Activated T-cell treated with anti-CD3 and anti-CD28 coated beads for 48 hours (primary cell): ENCODE data around the gene DIP2C.
"Not testable (repeated sequence)": the region's sequence is repeated elsewhere in the genome, so short reads cannot be mapped to it uniquely, and the experiment has no call there.

Source experiments
- DNase-seq: peaks from one replicate; pipeline ENCODE4 v3.0.0-alpha.2; 2020; ENCODE audit warnings: low read depth

DIP2C gene

GRCh38 chr10:610642-611305, 78.7 kb downstream of the DIP2C start:
- DNase-seq, result peak; percentile 22

DNA sequence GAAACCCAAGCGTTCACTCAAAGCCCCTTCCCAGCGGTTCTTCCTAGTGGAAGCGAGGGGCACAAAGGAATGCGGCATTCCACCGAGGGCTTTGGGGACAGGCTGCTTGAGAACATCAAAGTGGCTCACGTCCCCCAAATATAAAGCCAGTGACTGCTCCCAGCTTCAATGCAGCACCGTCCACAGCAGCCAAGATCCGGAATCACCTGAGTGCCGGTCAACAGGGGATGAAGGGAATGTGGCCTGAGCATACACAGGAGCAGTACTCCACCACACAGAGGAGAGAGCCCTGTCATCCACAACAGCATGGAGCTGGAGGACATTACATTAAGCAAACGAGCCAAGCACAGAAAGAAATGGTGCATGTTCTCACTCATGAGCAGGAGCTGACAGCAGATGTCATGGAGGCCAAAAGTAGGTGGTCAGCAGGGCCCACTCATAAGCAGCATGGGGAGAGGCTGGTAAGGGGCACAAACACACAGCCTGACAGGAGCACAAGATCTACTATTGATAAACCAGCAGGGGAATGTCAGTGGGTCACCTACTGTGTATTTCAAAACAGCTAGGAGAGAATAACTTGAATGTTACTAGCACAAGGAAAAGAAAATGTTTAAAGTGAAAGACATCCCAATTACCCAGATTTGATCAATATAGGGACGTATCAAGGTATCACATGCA, 79.5 kb downstream of the DIP2C start:
- no peak for DNase-seq

- DNase-seq, result no peak
Measured at GRCh38 chr10:609262-609658, 80.2 kb downstream of the DIP2C start.

GRCh38 chr10:608331-609261, 80.9 kb downstream of the DIP2C start:
- DNase-seq, result no peak

DNA sequence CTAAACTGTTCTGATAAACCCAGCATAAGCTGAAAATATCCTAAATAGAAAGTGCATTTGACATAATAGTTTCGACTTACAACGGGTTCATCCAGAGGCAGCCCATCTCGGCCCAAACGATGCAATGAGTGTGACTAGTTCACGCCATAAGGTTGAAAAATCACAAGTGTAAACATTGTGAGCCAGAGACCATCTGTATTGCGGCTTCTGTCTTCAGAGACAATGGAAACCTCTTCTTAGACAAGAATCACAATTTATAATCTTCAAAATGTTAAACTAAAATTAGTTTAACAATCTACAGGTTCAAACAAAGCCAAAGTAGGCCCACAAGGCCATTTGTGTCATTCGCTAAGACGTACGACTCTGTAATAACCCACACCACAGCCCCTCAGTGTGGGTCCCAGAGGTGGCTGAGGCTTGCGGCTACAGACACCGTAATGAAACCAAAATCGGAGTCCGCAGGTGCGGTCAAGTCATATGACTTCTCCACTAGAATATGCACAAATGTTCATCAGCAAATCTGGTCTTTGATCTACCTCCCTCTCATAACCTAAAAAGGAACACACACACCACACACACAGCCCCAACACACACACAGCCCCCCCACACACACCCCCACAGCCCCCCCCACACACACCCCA, 81.8 kb downstream of the DIP2C start:
- DNase-seq, result no peak

DNA sequence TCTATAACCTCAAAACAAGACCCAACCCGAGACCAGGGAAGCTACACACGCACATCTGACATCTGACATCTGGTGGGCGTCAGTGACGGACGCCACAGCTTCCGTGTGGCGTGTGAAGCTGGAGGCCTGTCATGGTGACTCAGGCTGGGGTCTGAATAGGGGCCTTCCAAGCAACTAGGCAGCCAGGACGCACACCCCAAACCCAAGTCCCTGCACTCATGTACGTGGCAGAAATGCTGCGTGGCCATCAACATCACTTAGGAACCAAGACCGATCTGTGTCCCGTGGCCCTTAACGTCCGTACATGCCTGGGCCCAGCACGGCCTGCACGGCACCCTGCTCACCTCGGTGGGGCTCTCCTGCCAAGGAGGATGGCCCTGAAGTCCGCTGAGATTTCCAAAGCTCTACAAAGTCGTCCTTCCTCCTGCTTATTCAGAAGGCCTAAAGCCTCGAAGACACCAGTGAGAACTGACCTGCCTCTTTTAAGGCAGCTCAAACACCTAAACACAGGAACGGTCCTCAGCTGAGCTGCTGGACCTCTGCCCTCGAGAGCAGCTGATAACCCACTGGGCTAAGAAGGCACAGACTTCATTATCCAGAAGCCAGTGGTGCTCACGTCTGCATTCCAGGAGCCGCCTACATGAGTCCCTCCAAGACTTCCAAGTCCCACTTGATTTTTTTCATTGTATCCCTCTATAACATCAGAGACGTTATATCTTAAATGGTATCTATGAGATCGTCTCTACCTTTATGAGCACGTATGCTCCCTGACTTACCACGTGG, 82.5 kb downstream of the DIP2C start:
- DNase-seq, result no peak

DNA sequence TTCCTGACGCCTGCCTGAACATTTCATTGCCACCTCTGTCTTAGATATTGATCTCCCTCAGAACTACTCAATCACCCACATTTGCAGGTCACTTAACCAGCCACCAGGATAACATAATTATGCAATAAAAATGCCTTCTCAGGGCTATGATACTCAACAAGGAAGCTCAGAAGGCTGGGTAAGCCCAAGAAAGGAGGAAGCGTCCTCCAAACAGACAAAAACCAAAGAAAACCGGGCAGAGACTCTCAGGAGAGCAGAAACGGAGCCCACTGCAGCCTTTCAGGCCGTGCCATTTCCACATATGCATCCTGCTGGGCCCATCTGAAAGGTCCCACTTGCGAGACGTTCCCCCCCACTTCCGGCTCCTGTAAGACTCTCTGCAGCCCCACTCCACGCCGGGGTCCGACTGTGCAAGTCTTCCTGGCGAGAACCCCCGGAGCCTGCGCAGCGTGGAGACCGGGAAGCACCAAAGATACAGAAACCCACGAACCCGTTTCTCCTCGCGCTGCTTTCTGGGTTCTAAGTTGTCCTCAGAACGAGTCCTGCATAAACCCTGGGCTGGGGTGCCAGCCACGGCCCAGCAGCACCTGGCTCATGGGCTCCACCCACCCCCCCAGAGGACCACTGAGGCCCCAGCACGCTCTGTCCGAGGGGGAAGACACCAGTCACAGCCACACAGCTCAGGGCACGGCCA, 83.7 kb downstream of the DIP2C start:
- no peak for DNase-seq

- DNase-seq, result no peak
Measured at GRCh38 chr10:604716-605631, 84.5 kb downstream of the DIP2C start.

GRCh38 chr10:603745-604144, 85.7 kb downstream of the DIP2C start:
- DNase-seq, result no peak

GRCh38 chr10:602391-603005, 87.0 kb downstream of the DIP2C start:
- no peak for DNase-seq

DNA sequence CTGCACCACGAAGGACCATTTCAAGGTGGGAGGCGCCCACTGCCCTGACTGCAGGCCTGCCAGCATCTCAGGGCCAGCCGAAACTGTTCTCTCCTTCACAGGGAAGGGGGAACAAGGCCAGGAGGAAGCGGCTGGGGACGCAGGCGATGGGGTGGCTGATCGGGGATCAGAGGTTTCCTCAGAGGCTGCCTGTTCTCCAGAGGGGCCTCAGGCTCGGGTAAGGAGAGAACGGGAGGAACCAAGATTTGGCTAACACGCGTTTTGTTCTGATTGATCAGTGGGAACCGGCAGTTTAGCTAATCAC, 87.9 kb downstream of the DIP2C start:
- no peak for DNase-seq

- no peak for DNase-seq
Measured at GRCh38 chr10:600876-601659, 88.4 kb downstream of the DIP2C start.

DNA sequence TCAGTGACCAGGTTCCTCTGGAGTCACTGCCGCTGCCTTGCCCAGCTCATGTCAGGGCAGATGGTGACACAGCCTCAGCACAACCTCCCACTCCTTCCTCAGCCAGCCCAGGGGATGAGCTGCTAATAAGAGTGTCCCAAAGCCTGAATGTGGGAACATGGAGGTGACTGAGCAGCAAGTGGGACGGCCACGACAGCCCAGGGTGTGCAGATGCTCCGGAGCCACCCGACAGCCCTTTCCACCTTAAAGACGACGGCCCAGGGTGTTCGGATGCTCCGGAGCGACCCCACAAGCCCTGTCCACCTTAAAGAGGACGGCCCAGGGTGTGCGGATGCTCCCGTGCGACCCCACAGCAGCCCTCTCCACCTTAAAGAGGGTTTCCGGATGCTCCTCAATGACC, 89.2 kb downstream of the DIP2C start:
- DNase-seq, result no peak

GRCh38 chr10:599767-600166, 89.7 kb downstream of the DIP2C start:
- no peak for DNase-seq

DNA sequence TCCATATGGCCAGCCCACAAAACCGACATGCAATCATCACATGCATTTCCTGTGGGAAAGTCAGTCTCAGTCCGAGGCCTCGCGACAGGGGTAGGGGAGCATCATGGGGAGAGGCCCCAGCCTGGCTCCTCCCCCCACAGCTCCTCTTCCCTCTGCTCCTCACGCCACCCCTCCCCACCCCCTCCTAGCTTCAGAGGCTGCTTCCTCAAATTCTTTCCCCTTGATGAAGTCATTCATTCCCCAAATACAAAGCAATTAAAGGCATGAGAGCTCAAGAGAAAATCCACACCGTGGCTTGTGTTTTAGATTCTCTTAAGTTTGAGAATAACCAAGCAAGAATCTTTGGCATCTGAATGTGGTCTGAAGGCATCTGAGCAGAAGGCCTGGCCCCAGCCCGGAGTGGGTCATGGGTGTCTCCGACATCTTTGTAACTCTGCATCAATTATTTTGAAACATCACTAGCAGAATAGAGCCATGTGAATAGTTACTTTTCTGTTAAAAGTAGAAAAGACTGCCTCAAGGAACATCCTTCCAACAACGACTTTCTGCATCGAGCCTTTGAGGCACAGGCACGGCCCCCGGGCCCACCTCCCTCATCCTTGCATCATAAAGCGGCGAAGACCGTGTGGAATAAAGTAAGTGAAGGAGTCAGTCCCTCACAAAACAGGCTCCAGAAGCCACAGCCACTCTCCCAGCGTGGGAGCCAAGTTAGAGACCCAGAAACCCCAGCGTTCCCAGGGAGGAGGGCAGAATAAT, 90.9 kb downstream of the DIP2C start:
- no peak for DNase-seq

GRCh38 chr10:597976-598375, 91.5 kb downstream of the DIP2C start:
- DNase-seq, result no peak

DNA sequence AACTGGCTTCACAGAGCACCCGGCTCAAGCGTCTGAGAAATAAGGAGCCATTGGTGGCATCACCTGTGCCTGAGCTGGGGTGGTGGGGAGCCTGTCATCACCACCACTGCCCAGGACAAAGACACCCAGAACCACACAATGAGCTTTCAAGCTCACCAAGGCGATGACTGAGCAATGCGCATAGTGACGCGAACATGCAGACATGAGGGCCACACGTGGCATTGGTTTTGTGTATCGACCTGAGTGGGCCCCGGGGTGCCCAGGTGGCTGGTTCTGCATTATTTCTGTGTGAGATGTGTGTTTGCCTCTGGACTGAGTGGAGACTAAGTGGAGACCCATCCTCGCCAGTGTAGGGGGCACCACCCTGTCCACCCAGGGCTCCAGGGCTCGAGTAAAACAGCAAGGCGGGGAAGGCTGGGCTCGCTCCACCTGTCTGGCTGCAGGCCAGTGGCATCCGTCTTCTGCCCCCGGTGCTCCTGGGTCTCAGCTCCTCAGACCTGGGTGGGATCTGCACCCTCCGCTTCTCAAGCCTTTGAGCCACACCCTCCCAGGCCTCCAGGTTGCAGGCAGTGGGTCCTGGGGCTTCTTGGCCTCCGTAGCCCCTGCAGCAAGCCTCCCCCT, 92.6 kb downstream of the DIP2C start:
- DNase-seq, result no peak

DNA sequence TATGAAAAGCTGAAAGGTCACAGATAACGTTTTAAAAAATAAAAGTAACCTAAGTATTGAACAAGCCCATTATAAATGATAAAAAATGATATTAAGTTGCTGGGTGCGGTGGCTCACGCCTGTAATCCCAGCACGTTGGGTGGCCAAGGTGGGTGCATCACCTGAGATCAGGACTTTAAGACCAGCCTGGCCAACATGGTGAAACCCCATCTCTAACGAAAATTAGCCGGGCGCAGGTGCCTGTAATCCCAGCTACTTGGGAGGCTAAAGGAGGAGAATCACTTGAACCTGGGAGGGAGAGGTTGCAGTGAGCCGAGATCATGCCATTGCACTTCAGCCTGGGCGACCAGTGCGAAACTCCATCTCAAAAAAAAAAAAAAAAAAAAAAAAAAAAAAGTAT, 93.3 kb downstream of the DIP2C start:
- DNase-seq, result not testable (repeated sequence)
